ENCODE measurements around the gene ARL8A.

- TF ChIP-seq POLR2A (IDR thresholded peaks at IDR 0.05; ENCODE audit: low read length) (no peak), GATA1 (IDR thresholded peaks at IDR 0.05; ENCODE audit: low read depth, low read length) (no peak)
Measured at GRCh38 chr1:202181586-202181985, 37.0 kb upstream of the ARL8A start.

Measured in erythroblast (primary cell).